Neural cell (in vitro differentiated cells): Measurements from ENCODE around the gene OBSCN. TPM values are rescaled to one million over a fixed set of nuclear protein-coding genes. Genes with fewer than 3 reads are reported as not detected.

Source experiments
- H2AFZ ChIP-seq: fragments of 200-600, 300-800 bp; sonication (generic), shearing (Covaris generic); 2 replicates; pipeline ENCODE4 v1.6.0; 2014; ENCODE audit warnings: low read depth, mild to moderate bottlenecking, antibody characterized with exemption, low read length, moderate library complexity
- H3F3A ChIP-seq: fragments of 200-600 bp; shearing (Covaris generic); 2 replicates; pipeline ENCODE4 v1.6.1; 2016; ENCODE audit warnings: mild to moderate bottlenecking, moderate library complexity, mixed read lengths, antibody characterized with exemption, low read length; ENCODE audit not compliant: insufficient read depth, poor library complexity, severe bottlenecking
- H3K27ac ChIP-seq: fragments of 200-600, 300-800 bp; sonication (generic), shearing (Covaris generic); 2 replicates; pipeline ENCODE4 v1.5.1; 2014; ENCODE audit warnings: mild to moderate bottlenecking, low read length, moderate library complexity
- H3K27me3 ChIP-seq: fragments of 300-800, 200-600 bp; sonication (generic), shearing (Covaris generic); 2 replicates; pipeline ENCODE4 v1.6.0; 2014; ENCODE audit warnings: mild to moderate bottlenecking, low read depth, low read length, moderate library complexity; ENCODE audit not compliant: insufficient read depth
- H3K36me3 ChIP-seq: fragments of 300-800, 200-600 bp; sonication (generic), shearing (Covaris generic); 2 replicates; pipeline ENCODE4 v1.5.1; 2014; ENCODE audit warnings: mild to moderate bottlenecking, antibody characterized with exemption, low read length, moderate library complexity; ENCODE audit not compliant: insufficient read depth
- H3K4me2 ChIP-seq: fragments of 300-800, 200-600 bp; sonication (generic), shearing (Covaris generic); 2 replicates; pipeline ENCODE4 v1.6.0; 2014; ENCODE audit warnings: mild to moderate bottlenecking, low read length
- H3K4me3 ChIP-seq: fragments of 300-800, 200-600 bp; sonication (generic), shearing (Covaris generic); 2 replicates; pipeline ENCODE4 v1.5.1; 2014; ENCODE audit warnings: mild to moderate bottlenecking, low read length, moderate library complexity
- H3K79me2 ChIP-seq: fragments of 200-600 bp; shearing (Covaris generic); replicated peaks from 2 replicates; pipeline ENCODE4 v1.6.0; 2014; ENCODE audit warnings: mild to moderate bottlenecking, low read length, moderate library complexity; ENCODE audit not compliant: insufficient read depth
- H3K9ac ChIP-seq: fragments of 300-800, 200-600 bp; sonication (generic), shearing (Covaris generic); 2 replicates; pipeline ENCODE4 v1.6.1; 2016; ENCODE audit warnings: mild to moderate bottlenecking, low read length, mixed read lengths
- H3K9me2 ChIP-seq: fragments of 200-600 bp; shearing (Covaris generic); 2 replicates; pipeline ENCODE4 v1.6.1; 2016; ENCODE audit warnings: mild to moderate bottlenecking, low read length, mixed read lengths; ENCODE audit not compliant: insufficient read depth
- H3K9me3 ChIP-seq: fragments of 200-600, 300-800 bp; sonication (generic), shearing (Covaris generic); 2 replicates; pipeline ENCODE4 v1.6.1; 2016; ENCODE audit warnings: mild to moderate bottlenecking, mixed run types, low read length, moderate library complexity, mixed read lengths
- H4K20me1 ChIP-seq: fragments of 200-600 bp; shearing (Covaris generic); 2 replicates; pipeline ENCODE4 v1.6.1; 2016; ENCODE audit warnings: mild to moderate bottlenecking, mixed run types; ENCODE audit not compliant: insufficient read depth
- CTCF ChIP-seq: fragments of 450-650 bp; IDR thresholded peaks from 2 replicates; pipeline ENCODE4 v1.5.1; 2014; ENCODE audit warnings: antibody characterized with exemption, mild to moderate bottlenecking, moderate library complexity; ENCODE audit not compliant: poor library complexity, severe bottlenecking
- EP300 ChIP-seq: fragments of 450-650 bp; conservative IDR thresholded peaks from 2 replicates; pipeline ENCODE4 v1.6.1; 2014; ENCODE audit warnings: antibody characterized with exemption, mild to moderate bottlenecking, moderate library complexity; ENCODE audit not compliant: poor library complexity, severe bottlenecking
- EZH2 ChIP-seq: fragments of 200-600, 300-800 bp; shearing (Covaris generic), sonication (generic); IDR thresholded peaks from 2 replicates; pipeline ENCODE4 v1.6.1; 2014; ENCODE audit warnings: antibody characterized with exemption, low read length, borderline replicate concordance, mild to moderate bottlenecking; ENCODE audit not compliant: insufficient read depth, poor library complexity, severe bottlenecking
- MXI1 ChIP-seq: fragments of 450-650 bp; conservative IDR thresholded peaks from 2 replicates; pipeline ENCODE4 v1.6.1; 2014; ENCODE audit warnings: antibody characterized with exemption, mild to moderate bottlenecking; ENCODE audit not compliant: poor library complexity, severe bottlenecking
- POLR2AphosphoS5 ChIP-seq: IDR thresholded peaks from 2 replicates; pipeline ENCODE4 v1.6.1; 2012
- RAD21 ChIP-seq: fragments of 450-650 bp; conservative IDR thresholded peaks from 2 replicates; pipeline ENCODE4 v1.6.1; 2014; ENCODE audit warnings: antibody characterized with exemption, mild to moderate bottlenecking, moderate library complexity
- SMC3 ChIP-seq: fragments of 450-650 bp; conservative IDR thresholded peaks from 2 replicates; pipeline ENCODE4 v1.6.1; 2014; ENCODE audit warnings: antibody characterized with exemption, mild to moderate bottlenecking, moderate library complexity; ENCODE audit not compliant: poor library complexity
- TAF1 ChIP-seq: IDR thresholded peaks from 2 replicates; pipeline ENCODE4 v1.6.1; 2012; ENCODE audit warnings: low read depth
- polyA plus RNA-seq: library from polyadenylated mRNA; depleted of rRNA; stranded (reverse); fragments of >200 nt; gene quantifications from 2 replicates; pipeline ENCODE4 v1.2.3, GENCODE V29; 2014
- TF ChIP-seq, protein P1 (sequence below): IDR thresholded peaks from 2 replicates; pipeline ENCODE4 v1.6.1; 2012; ENCODE audit warnings: borderline replicate concordance

The OBSCN gene
- polyA plus RNA-seq, 1 donor from 2014 or later = 7.2 TPM

- Histone ChIP-seq H3K9me2 (no peaks in the 10 kb centered on the region), H3F3A (no peaks in the 10 kb centered on the region), H3K36me3 (peaks cover 5% of the 10 kb centered on the region), H3K4me3 (no peak overlapping the region), H3K9me3 (peaks cover 27% of the 10 kb centered on the region), H3K4me2 (no peak overlapping the region), H2AFZ (no peak overlapping the region), H3K27me3 (no peaks in the 10 kb centered on the region), H4K20me1 (no peaks in the 10 kb centered on the region), H3K79me2 (no peaks in the 10 kb centered on the region), H3K27ac (no peak overlapping the region), H3K9ac (no peak overlapping the region)
- no peak for TF ChIP-seq EZH2
- no peak for TF ChIP-seq TAF1
- TF ChIP-seq, protein P1, sequence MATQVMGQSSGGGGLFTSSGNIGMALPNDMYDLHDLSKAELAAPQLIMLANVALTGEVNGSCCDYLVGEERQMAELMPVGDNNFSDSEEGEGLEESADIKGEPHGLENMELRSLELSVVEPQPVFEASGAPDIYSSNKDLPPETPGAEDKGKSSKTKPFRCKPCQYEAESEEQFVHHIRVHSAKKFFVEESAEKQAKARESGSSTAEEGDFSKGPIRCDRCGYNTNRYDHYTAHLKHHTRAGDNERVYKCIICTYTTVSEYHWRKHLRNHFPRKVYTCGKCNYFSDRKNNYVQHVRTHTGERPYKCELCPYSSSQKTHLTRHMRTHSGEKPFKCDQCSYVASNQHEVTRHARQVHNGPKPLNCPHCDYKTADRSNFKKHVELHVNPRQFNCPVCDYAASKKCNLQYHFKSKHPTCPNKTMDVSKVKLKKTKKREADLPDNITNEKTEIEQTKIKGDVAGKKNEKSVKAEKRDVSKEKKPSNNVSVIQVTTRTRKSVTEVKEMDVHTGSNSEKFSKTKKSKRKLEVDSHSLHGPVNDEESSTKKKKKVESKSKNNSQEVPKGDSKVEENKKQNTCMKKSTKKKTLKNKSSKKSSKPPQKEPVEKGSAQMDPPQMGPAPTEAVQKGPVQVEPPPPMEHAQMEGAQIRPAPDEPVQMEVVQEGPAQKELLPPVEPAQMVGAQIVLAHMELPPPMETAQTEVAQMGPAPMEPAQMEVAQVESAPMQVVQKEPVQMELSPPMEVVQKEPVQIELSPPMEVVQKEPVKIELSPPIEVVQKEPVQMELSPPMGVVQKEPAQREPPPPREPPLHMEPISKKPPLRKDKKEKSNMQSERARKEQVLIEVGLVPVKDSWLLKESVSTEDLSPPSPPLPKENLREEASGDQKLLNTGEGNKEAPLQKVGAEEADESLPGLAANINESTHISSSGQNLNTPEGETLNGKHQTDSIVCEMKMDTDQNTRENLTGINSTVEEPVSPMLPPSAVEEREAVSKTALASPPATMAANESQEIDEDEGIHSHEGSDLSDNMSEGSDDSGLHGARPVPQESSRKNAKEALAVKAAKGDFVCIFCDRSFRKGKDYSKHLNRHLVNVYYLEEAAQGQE = no peak
- no peak for TF ChIP-seq CTCF
- TF ChIP-seq POLR2AphosphoS5 = no peak
- no peak for TF ChIP-seq RAD21
- TF ChIP-seq SMC3 = no peak
- TF ChIP-seq EP300 = no peak
- no peak for TF ChIP-seq MXI1
Measured at GRCh38 chr1:228240411-228241240, 32.8 kb downstream of the OBSCN start.

DNA sequence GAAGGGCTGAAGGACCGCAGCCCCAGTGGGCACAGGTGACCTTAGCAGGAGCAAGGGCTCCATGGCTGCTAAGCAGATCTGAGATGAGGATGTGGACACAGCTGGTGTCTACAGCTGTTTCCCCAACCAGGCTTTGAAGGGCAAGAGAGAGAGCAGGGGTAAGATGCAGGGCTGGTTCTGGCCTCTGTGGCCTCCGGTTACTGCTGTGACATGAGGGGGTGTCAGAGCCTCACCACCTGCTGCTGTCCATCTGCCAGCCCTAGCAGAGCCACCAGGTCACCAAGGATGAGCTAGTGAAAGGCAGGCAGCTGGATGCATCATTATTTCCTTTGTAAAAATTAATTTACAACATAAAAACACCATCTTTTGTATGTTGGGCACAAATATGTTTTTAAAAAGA lies 33.4 kb downstream of the OBSCN start:
- no peak overlapping the region for H3K4me2 ChIP-seq
- no peak overlapping the region for H3K27ac ChIP-seq
- H3K27me3 ChIP-seq = no peaks in the 10 kb centered on the region
- H3K36me3 ChIP-seq = peaks cover 5% of the 10 kb centered on the region
- H3K9ac ChIP-seq = no peak overlapping the region
- H3F3A ChIP-seq = no peaks in the 10 kb centered on the region
- H3K4me3 ChIP-seq = no peak overlapping the region
- H2AFZ ChIP-seq = no peak overlapping the region
- peaks cover 28% of the 10 kb centered on the region for H3K9me3 ChIP-seq
- no peaks in the 10 kb centered on the region for H3K79me2 ChIP-seq
- no peak for TF ChIP-seq CTCF
- TF ChIP-seq EP300 = no peak
- TF ChIP-seq, protein P1 = no peak
- no peak for TF ChIP-seq TAF1
- TF ChIP-seq EZH2 = no peak
- no peak for TF ChIP-seq MXI1
- no peak for TF ChIP-seq SMC3
- TF ChIP-seq POLR2AphosphoS5 = no peak
- TF ChIP-seq RAD21 = no peak
- H3K9me2 ChIP-seq = no peaks in the 10 kb centered on the region
- H4K20me1 ChIP-seq = no peaks in the 10 kb centered on the region
